Globus pallidus (tissue), 1 donor: ENCODE results near the gene MIOX.
"Not testable (repeated sequence)": the region's sequence is repeated elsewhere in the genome, so short reads cannot be mapped to it uniquely, and the experiment has no call there.

Experiments used
- DNase-seq: peaks from one replicate; pipeline ENCODE4 v3.0.0-alpha.2; 2015; ENCODE audit warnings: low spot score

MIOX gene

DNA sequence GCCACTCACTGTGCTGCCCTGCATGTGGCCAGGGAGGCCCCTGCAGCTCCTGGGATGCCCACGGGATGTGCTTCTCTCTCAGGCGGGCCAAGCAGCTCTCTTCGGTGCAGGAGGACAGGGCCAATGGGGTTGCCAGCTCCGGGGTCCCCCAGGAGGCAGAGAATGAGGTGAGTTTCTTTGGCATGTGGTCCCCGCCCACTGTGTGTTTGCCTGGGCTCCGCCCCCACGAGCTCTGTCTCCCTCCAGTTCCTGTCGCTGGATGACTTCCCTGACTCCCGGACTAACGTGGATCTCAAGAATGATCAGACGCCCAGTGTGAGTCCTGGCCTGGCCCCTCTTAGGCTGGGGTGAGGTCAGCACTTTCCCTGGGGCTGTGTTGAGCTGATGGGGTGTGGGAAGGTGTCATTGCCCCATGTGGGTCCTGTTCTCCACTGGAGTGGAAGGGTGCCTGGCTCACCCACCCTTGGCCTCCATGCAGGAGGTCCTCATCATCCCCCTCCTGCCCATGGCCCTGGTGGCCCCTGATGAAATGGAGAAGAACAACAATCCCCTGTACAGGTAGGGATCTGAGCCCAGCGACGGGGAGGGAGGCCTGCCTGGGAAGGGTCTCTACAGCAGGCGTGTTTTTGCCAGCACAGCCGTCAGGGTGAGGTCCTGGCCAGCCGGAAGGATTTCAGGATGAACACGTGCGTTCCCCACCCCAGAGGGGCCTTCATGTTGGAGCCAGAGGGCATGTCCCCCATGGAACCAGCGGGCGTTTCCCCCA is 31.0 kb downstream of the MIOX start:
- no peak for DNase-seq

DNA sequence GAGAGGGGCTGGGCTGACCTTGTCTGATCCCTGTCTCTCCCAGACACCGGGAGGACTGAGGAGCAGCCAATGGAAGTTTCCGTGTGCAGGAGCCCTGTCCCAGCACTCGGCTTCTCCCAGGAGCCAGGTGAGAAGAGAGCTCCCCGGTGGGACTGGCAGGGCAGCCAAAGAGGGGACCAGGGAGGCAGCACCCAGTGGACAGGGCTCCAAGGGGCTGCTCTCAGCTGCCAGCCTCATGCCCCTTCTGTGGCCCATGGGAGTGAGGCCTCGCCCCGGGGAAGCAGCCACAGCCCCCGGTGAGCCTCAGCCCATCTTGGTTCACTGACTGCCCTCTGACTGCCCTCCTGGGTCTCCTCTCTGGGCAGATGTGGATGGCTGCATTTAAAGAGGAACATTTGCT is 31.9 kb downstream of the MIOX start:
- DNase-seq: no peak

DNA sequence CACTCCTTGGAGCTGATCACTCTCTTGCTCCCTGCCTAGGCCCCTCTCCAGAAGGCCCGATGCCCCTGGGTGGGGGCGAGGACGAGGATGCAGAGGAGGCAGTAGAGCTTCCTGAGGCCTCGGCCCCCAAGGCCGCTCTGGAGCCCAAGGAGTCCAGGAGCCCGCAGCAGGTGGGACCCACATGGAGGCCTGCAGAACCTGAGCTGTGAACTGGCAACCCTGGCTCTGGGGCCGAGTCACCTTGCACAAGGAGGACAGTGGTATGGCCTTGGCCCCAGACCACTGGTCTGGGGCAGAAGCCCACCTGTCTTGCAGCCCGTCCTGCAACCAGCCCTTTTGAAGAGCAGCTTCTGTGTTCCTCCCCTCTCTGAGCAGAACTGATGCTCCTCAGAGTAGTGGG is 32.5 kb downstream of the MIOX start:
- no peak for DNase-seq

DNA sequence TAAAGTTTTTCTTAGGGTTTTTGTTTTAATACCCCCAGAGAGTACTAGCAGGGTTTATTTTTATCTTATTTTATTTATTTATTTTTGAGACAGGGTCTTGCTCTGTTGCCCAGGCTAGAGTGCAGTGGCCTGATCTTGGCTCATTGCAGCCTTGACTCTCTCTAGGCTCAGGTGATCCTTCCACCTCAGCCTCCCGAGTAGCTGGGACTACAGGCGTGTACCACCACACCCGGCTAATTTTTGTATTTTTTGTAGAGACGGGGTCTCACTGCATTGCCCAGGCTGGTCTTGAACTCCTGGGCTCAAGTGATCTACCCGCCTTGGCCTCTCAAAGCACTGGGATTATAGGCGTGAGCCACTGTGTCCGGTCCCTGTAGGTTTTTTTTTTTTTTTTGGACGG is 33.5 kb downstream of the MIOX start:
- DNase-seq: not testable (repeated sequence)

DNA sequence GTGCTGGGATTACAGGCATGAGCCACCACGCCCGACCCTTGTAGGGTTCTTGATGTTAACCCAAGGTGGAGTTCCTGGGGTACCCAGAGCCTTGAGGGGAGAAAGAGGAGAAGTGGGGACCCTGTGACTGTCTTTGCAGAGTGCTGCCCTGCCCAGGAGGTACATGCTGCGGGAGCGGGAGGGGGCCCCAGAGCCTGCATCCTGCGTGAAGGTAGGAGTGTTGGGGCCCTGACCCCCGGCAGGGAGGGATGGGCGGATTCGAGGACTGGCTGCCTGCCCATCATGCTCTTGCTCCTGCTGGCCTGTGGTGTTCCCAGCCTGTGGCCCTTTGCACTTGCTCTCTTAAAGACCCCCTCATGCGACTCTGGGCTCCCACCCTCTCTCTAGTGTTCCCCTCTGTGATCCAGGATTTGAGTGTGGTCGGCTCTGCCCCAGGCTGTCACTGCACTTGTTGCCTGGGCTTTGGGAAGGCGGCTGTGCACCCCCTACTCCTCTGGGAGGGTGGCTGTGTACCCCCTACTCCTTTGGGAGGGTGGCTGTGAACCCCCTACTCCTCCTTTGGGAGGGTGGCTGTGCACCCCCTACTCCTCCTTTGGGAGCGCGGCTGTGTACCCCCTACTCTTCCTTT is 34.3 kb downstream of the MIOX start:
- DNase-seq: no peak

DNA sequence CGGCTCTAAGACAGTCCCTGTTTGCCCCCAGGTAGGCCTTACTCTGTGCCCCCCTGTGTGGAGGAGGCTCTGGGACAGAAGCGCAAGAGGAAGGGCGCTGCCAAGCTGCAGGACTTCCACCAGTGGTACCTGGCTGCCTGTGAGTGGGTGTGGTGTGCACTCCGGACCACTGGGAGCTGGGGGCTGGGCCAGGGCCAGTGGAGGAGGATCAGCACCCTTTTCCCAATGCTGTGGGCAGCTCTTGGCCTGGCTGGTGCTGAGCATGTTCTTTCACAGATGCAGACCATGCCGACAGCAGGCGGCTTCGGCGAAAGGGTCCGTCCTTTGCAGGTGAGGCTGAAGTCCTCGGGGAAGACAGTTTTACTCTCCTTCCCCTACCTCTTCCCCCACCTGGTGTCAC is 35.1 kb downstream of the MIOX start:
- DNase-seq: no peak

DNA sequence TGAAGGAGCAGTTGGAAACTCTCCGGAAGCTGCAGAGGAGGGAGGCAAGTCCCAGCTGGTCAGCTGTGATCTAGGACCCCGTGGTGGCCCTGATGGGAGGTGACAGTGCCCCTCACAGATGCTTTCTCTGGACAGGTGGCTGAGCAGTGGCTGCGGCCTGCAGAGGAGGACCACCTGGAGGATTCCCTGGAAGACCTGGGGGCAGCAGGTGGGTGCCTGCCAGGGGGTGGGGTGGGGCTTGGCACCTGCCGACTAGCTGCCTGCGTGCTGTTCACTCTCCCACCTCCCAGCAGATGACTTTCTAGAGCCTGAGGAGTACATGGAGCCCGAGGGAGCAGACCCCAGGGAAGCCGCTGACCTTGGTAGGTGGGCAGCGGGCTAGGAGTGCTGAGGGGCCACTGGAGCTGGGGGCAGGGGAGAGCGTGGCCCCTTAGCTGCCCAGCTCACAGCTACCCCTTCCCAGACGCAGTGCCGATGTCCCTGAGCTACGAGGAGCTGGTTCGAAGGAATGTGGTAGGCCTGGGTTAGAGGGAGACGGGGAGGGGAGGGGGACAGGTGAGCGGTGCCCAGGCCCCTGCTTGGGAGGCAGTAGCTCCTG is 35.6 kb downstream of the MIOX start:
- no peak for DNase-seq

DNA sequence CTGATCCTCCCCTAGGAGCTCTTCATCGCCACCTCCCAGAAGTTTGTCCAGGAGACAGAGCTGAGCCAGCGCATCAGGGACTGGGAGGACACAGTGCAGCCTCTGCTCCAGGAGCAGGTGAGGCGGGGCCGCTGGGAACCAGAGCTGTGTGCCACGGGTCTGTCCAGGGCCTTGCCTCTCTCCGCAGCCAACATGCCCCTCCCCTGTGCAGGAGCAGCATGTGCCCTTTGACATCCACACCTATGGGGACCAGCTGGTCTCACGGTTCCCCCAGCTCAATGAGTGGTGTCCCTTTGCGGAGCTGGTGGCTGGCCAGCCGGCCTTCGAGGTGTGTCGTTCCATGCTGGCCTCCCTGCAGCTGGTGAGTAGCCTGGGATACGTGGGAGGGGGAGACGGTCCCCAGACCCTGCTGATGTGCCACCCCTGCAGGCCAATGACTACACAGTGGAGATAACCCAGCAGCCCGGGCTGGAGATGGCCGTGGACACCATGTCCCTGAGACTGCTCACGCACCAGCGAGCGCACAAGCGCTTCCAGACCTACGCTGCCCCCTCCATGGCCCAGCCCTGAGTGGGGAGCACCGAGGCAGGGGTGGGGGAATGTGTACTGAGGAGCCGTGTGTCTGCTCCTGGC is 36.3 kb downstream of the MIOX start:
- no peak for DNase-seq

DNA sequence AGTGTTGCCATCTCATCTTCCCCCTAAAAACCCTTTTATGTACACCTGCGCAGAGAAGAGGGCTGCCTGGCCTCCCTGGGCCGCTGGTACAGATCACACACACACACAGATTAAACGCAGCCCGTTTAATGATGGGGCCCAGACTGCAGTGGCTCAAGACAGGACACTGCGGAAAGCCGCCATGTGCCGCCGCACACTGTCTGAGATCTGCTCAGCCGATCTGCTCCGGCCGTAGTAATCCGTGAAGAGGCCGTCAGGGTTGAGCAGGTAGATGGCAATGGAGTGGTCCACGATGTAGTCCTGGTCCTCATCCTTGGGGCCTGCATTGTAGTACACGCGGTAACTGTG is 36.8 kb downstream of the MIOX start:
- no peak for DNase-seq

DNA sequence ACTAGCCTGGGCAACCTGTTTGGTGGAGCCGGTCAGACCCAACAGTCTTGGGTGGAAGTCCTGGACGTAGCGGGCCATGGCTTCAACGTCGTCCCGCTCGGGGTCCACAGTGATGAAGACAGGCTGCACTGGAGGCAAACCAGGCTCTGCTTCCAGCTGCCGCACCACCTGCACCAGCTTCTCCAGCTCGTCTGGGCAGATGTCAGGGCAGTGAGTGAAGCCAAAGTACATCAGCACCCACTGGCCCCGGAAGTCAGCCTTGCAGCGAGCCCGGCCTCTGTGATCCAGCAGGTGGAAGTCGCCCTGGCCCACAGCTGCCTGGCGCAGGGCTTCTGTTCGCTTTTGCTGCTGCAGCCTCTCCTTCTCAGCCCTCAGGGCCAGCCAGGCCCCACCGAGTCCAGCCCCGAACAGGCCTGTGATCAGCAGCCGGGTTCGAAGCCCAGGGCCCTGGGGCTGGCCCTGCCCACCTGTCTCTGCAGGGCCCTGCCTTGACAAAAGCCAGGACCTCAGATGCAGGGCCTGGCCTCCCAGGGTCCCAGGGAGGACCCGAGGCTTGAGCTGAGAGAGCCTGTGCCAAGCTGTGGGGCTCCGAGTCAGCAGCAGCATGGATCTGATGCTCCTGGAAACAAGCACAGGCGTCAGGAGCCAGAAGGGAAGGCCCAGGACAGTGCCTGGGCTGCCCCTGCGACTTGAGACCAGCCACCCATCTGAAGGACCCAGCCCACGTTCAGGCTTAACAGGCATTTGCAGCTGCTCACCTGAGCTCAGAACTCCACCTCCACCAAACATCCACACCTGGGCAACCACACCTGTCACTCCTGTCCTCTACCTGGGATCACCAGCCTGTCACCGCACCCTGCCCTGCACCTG is 37.4 kb downstream of the MIOX start:
- DNase-seq: no peak

DNA sequence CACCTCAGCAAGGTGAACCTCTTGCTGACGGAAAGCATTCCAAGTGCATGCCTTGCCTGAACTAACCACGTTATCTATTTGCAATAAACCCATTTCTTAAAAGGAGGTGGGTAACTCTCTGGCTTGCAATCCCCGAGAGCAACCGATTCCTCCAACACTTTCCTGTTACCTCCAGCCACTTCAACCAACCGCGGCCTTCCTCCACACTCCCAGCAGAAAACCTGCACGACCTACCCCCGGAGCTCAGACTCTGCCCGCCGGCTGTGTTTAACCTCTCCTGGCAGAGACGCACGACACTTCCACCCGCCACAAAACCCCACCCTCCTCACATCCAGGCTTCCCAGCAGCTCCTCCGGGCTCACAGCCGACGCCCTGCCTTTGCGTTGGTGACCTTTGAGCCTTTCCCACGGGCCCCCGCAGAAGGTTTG is 38.0 kb downstream of the MIOX start:
- DNase-seq: no peak

DNA sequence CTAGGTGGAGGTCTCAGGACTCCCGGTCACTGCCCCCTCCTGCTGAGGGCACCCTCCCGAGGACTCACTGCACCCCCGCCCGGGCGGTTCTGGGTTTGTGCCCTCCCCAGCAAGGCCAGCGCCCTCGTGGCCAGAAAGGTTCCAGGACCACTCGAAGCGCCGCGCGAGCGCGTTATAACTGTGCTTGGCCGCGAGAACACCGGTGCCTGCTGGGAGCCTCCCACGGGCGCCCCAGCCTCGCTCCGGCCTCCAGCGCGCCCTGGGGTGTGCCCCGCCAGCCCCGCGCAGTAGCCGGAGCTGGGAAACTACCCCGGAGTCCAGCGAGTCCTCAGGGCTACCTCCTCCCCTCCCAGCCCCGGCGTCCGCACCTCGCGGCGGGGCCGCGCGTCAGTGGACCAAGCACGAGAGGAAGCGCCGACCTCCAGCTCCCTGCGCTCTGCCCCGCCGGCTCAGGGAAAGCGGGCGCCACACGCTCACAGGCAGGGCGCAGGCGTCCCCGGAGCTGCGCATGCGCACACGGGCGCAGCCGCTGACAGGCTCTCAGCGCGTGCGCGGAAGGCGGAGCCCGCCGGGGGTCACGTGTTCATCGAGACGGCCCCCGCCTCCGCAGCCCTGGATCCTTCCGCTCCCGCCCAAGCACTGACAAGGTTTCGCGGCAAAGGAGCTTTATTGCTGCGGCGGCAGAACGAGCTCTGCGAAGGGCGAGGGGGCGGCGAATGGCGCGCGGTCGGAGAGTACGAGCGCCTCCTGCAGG is 38.6 kb downstream of the MIOX start, which contains the start of gene SCO2:
Gene SCO2 (minus strand): TSS at position 495 of the 754 bp plus-strand sequence. CDS start 1,187 bp downstream, outside the sequence.
- DNase-seq: peak; percentile 92

DNA sequence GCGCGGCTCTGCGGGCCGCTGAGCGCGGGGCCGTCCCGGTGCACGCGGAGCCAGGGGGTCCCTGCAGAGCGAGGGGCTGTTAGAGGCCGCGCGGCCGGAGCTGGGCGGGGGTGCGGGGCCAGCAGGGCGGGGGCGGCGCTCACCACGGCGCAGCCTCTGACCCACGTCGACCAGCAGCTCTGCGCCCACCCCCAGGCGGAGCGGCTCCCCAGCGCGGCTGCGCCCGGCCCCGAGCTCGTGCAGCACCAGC is 39.1 kb downstream of the MIOX start:
- no peak for DNase-seq

DNA sequence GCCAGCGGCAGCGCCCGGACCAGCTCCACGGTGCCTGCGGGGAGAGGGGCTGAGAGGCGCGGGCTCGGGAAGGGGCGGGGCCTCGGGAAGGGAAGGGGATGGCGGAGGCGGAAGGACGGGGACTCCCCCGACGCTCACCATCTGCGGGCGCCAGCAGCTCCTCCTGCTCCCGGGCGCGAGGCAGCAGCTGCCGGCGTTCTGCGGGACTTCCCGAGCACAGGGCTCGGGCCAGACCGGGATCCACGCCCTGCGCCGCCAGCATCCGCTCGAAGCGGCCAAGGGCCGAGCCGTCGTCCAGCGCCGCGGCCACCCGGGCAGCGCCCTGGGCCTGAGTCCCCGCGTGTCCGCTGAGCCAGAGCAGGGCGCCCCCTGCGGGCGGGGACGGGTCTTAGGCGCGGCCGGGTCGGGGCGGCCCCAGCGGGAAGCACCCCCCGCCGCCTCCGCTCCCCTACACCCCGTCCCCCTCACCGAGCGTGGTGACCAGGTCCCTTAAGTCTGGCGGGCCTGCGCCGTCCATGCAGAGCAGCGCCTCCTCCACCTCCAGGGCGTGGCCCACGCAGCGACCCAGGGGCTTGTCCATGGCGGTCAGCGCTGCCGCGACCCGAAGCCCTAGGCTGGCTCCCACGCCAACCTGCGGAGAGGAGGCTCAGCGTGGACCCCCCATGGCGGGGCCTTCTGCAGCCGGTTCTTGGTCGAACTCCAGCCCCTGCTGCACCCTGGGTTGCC is 39.6 kb downstream of the MIOX start:
- DNase-seq: peak; percentile 61

DNA sequence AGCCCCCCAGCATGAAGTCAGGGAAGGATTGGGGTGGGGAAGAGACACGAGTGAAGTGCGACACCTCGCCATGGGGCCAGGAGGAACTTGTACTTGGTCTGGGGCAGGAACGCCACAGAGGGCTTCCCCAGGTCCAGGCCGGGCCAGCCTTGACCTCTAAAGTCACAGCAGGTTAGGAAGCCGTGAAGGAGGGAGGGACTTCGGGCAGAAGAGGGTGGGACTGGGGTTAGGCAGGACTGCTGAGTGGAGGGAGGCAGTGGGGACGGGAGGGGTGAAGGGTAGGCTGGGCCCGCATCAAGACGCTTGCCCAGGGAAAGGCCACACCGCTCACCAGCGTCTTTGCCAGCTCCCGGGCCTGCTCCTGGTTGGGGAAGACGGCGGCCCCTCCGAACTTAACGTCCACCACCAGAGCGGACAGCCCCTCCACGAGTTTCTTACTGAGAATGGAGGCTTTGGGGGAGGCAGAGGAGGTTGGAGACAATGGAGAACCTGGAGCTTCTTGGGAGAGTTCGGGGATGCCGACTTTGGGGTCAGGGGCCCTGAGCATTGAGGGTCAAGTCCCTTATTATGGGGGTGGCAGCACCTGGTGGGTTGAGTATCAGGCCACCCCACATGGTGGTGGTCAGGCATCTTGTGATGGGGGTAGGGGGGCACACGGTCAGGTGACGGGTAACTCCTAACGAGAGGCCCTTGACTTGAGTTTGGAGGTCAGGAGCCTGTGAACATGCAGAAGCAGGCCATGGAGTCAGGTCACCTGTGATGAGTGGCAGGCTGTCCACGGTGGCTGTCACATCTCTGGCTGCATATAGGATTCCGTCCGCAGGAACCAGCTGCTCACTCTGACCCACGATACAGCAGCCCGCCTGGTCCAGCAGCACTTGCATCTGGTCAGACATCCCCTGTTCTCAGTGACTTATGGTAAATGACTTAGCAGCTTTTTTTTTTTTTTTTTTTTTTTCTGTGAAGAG is 40.5 kb downstream of the MIOX start:
- no peak for DNase-seq

DNA sequence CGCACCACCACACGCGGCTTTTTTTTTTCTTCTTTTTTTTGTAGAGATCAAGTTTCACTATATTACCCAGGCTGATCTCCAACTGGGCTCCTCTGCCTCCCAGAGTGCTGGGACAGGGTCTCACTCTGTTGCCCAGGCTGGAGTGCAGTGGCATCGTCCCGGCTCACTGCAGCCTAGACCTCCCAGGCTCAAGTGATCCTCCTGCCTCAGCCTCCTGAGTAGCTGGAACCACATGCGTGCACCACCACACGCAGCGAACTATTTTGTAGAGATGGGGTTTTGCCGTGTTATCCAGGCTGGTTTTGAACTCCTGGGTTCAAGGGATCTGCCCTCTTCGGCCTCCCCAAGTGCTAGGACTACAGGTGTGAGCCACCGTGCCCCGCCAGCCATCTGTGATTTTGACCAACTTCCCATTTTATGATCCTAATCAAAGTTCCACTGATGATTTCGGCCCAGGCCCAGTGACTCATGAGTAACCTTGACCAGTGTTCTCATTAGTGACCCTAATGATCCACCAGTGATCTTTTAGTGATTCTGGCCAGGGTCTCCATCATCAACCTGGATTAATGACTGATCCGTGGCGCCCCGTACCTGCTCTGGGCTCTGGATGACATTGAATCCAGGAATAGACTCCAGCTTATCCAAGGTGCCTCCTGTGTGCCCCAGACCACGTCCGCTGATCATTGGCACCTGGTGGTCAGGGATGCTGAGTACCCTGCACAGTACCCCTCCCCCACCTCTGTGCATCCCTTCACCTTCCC is 41.4 kb downstream of the MIOX start:
- no peak for DNase-seq

DNA sequence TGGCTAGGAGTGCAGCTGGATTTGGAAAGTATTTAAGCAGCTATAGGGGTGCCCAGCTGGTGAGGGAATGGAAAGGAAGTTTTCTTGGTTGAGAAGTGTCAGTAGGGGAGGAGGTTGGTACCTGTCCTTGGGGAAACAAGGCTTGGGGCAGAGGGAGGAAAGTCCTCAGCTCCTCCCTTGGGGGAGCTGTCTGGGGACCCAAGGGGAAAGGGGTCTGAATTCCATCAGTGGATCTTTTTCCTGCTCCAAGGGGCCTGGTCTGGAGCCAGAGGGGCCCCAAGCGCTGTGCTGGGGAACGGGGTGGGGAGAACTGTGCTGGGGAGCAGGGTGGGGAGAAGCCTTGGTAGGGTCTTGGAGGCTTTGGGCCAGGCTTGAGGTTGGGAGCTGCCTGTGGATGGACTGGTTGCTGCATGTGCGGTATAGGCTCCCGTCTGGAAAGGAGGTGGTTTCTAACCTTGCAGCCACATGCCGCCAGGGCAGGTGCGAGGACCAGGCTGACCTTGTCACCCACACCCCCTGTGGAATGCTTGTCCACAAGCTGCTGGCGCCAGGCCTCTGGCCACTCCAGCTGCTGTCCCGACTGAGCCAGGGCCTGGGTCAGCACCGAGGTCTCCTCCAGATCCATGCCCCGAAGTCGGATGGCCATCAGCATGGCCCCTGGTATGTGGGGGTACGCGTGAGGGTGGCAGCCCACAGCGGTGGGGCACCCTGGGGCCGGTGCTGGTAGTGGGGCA is 42.2 kb downstream of the MIOX start:
- no peak for DNase-seq

DNA sequence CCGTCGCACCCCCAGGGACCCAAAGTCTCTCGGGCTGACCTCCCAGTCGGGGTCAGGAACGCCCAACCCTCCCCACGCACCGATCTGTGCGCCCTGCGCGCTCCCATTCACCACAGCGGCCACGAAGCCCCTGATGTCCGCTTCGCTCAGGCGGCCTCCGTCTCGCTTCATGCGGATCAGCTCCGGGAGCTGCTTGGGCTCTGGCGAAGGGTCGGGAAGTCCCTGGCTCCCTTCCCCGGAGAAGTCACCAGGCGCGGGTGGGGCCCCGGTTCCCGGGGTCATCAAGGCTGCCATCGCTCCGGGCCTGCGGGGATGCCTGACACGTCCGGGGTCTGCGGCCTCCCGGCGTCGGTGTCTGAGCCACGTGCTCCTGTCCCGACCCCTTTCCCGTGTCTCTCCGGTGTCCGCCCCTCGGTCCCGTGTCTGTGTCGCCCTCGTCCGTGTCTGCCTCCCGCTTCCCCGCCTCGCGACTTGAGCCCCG is 42.8 kb downstream of the MIOX start:
- DNase-seq: no peak
